ENCODE results near the gene EYA2.

DNA sequence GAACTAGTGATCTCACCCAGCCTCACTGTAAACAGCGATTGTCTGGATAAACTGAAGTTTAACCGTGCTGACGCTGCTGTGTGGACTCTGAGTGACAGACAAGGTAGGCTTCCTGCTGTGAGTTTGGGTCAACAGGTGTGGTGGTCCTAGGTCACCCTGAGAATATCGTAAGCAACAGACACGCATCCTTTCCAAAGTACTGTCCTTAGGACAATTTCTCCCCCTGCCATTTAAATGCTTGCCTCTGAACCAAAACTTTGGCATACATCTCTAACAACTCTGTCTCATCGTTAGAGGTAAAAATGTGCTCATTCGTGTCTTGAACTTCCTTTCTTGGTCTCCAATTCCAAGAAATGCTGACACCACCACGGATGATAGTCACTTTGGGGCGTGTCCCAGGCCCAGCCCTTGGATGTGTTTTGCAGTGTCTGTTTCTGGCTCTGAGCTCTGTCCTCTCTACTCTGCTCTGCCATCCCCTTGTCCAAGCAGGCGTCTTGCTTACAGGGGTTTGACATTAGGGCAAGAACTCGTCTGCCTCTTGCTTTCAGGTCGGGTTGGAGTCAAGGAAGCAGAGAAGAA lies 95.5 kb downstream of the EYA2 start:
- no peak for TF ChIP-seq EP300 (IDR thresholded peaks at IDR 0.05)
- TF ChIP-seq, protein P1, sequence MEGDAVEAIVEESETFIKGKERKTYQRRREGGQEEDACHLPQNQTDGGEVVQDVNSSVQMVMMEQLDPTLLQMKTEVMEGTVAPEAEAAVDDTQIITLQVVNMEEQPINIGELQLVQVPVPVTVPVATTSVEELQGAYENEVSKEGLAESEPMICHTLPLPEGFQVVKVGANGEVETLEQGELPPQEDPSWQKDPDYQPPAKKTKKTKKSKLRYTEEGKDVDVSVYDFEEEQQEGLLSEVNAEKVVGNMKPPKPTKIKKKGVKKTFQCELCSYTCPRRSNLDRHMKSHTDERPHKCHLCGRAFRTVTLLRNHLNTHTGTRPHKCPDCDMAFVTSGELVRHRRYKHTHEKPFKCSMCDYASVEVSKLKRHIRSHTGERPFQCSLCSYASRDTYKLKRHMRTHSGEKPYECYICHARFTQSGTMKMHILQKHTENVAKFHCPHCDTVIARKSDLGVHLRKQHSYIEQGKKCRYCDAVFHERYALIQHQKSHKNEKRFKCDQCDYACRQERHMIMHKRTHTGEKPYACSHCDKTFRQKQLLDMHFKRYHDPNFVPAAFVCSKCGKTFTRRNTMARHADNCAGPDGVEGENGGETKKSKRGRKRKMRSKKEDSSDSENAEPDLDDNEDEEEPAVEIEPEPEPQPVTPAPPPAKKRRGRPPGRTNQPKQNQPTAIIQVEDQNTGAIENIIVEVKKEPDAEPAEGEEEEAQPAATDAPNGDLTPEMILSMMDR (IDR thresholded peaks at IDR 0.05): no peak

Measured in sigmoid colon (tissue), 4 donors.